GM21515 (cell line): ENCODE measurements around the gene TRPC6.
"Not testable (repeated sequence)": the region's sequence is repeated elsewhere in the genome, so short reads cannot be mapped to it uniquely, and the experiment has no call there.

Experiments used
- ATAC-seq: cut with Tn5 transposase; IDR thresholded peaks from one replicate; pipeline ENCODE4 v1.9.1; 2021; ENCODE audit not compliant: unreplicated experiment

The TRPC6 gene

DNA sequence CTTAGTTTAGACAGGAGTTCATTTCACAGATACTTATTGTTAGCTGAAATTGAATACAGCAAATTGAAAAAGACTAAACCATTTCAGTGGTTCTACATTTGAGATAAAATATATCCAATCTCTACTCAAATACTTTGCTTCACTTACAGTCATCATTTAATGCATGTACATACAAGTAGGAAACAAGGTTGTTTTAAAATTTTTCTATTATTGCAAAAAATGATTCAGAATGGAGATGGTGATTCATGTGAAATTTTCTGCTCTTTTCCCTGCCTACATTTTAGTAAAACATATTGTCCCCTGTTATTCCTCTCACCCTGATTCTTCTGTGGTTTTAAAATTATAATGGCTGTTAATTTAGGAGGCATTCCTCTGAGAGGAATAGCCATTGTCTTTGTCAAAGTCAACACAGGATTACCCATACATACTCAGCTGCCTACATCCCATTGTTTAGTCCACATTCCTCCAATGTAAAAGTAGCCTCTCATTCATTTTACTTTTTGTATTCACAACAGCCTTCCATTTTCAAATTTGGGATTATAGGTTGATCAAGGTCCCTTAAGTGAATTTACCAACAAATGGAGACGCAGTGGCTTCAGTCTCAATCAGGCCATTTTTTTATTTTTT lies 60.1 kb downstream of the TRPC6 start:
- ATAC-seq = no peak

DNA sequence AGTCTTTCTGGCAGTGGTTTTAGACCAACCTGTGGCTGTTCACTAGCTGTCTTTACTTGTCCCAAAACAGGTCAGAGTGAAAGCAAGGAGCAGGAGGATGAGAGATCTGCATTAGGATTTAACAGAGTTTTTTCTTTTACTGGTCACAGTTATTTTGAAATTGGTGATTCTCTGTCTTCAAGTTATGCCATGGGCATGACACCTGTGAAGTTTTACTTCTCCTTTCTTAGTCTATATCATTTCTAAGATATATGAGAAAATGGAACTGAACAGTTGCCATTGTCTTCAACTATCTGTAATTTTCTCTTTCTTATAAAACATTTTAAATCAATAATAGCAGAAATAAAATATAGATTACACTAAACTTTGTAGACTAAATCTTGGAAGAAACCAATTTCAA lies 60.6 kb downstream of the TRPC6 start:
- no peak for ATAC-seq

GRCh38 chr11:101521821-101522220 lies 62.0 kb downstream of the TRPC6 start:
- no peak for ATAC-seq

GRCh38 chr11:101516546-101516945 lies 67.3 kb downstream of the TRPC6 start:
- ATAC-seq = no peak

DNA sequence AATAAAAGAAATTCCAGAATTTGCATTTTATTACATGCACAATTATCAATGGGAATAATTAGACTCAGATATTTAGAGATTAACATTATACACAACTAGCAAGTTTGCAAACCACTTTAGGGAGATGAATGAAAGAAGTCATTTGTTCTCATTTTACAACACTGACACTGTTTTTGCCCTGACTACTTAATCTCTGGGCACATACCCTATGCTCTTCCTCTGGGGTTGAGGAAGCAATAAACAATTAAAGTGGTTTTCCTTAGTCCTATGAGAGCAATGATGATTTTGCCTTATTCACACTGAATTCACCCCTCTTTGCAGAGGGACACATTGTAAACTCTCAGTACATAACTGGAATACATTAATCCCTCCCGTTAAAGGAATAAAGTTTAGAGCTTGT lies 72.7 kb downstream of the TRPC6 start:
- ATAC-seq = no peak

GRCh38 chr11:101510591-101510990 lies 73.2 kb downstream of the TRPC6 start:
- ATAC-seq = no peak

GRCh38 chr11:101509922-101510321 lies 73.9 kb downstream of the TRPC6 start:
- no peak for ATAC-seq

DNA sequence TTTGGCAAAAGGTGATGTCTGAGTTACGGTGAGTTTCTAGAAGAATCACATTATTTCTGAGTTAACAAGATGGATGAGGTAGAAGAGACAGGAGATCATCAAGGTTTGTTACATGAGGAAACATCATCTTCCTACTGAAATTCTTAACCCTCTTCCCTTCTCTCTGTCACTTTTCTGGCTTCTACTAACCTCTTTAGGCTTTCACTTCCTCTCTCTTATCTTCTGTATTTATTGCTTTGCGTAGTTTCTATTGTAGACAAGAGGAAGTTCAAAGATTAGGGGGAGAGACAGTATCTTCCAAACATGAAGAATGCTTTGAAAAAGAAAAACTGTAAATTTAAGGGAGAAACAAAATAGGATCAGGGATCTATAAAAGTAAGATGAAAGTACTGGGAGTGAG lies 75.4 kb downstream of the TRPC6 start:
- ATAC-seq = peak; percentile 59

DNA sequence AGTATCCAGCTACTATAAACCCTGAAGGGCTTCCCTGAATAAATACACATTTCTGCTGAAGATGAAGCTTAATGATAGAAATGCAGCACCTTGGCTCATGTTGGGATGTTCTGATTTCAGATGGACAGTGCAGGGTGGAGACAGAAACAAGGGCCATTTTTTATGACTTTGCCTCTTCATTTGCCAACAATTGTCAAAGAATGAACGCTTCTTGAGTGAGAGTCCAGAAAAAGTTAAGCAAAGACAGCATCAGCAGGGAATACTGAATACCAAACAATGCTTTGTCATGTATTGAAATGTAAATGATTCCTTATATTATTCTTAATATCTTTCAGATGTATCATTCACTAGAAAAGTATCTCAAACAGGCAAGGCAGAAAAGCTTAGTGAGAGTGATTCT lies 84.9 kb downstream of the TRPC6 start:
- ATAC-seq = no peak

DNA sequence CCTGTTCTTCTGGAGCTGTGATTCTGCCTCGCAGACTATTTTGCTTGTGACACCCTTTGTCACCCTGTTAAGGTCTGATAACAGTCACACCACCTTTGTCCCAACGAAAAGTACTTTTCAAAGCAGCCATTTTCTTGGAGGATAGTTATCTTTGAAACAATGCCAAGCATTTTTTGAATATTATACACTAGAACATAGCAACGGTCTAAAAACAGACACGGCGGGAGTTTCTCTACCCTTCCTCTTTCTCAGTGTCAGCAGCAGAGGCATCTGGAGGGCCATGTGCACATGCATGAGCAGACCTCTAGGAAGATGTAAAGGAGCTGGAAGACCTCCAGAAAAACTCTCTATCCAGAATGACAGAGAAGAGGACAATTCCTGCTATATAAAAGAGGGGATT lies 86.5 kb downstream of the TRPC6 start:
- ATAC-seq = no peak

DNA sequence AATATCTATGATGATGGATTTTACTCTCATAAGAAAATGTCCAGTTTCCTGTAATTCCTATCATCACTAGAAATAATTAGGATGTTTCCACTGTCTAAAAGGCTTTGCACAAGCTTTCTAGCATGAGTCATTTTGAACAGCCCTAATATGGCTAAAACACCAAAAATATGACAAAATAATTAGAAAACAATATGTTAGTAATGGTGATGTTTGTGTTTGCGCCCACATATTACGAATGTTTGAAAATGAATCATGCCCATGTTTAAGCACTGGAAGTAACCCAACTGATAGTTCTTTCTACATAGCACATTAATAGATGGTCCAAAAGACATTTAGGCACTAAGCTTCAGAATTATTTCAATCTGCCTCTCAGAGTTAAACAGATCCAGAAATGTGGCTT lies 96.0 kb downstream of the TRPC6 start:
- no peak for ATAC-seq

DNA sequence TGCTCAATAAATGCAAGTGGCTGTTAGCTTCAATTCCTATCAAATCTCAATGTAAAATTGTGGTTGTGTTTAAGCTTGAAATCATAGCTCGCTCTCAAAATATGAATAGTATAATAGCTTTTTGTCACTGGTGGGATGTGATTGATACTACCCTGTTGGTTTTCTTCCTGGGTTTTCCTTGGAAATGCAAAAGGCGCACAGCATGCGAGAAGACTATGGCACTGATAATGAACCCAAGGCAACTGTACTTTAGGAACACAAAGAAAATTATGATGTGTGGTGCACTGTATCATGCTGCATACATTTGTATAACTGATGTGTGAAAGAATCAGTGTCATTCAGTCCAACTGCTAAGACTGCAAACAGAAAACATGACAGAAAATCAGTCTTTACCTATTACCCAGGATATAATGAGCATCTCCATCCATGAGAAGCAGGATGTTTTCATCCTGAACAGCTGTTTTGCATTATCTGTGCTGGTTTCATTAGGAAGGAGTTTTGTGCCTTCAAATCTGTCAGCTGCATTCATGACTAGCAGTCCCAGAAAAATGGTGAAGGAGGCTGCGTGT lies 101.2 kb downstream of the TRPC6 start:
- no peak for ATAC-seq

DNA sequence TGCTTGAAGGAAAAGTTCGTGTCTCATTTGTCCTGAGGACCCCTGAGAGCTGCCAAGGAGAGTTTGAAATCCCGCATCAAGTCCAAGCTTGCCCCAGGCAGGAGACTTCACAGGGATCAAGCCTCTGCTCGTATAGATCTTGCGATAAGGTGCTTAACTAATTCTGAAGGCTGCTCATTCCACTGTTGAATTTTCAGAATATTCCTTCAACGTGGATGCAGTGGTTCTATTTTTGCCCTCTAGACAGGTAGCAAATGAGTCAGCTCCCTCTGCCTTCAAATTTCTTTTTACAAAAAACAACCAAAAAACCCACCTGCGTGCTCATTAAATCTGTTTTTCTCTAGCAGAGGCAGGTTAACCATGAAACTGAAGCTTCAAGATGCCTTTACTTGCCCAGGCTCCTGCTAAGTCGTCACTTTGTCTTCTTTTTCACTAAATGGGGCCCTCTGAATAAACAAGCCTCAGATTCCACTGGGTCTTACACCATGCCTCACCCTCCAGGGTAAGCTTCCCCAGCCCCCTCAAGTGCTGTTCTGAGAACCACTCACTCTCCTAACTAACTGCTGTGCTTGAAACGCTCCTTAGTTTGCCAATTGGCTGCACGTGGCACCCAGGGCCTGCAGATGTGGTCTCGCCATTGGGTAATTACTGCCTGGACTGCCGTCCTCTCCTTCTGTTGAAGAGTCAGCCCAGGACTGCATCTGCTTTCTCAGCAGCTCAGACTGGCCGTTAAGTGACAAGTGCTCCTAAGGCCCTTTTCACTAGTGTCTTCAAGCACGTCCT lies 105.0 kb downstream of the TRPC6 start:
- ATAC-seq = no peak

- no peak for ATAC-seq
These were observed 105.9 kb downstream of the TRPC6 start for GRCh38 chr11:101477926-101478325.

GRCh38 chr11:101476191-101476590 lies 107.6 kb downstream of the TRPC6 start:
- ATAC-seq = no peak

DNA sequence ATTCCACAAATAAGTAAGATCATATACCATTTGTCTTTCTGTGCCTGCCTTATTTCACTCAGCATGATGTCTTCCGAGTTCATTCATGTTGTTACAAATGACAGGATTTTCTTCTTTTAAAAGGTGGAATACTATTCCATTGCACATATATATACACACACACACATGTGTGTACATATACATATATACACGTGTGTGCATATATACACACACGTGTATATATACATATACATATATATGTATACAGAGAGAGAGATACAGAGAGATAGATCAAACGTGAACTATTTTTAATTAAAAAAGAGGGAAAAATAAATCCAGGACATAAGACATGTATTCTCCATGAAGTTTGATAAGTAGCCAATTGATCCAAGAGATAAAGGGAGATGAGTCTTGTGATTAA lies 108.1 kb downstream of the TRPC6 start:
- ATAC-seq = no peak

- ATAC-seq = no peak
These were observed 109.1 kb downstream of the TRPC6 start for GRCh38 chr11:101474666-101475065.

GRCh38 chr11:101470881-101471520 lies 112.8 kb downstream of the TRPC6 start:
- ATAC-seq = no peak

DNA sequence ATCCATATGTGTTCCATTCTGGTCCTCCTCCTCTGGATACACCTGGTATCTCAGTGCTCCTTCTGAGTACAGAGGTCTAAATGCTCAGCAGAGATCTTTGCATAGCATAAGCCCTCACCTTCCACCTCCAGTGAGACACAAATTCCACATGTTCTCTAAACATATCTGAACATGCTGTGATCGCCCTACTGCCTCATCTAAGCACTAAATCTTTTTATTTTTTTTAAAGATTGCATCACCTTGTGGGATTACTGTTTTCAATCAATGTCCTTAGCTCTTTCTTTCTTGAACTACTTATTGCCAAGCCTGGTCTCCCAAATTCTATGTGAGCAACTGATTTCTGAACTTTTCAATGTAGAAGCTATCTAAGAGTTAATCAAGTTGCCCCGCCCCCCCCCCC lies 113.4 kb downstream of the TRPC6 start:
- ATAC-seq = no peak

GRCh38 chr11:101466352-101466751 lies 117.5 kb downstream of the TRPC6 start:
- ATAC-seq = no peak

DNA sequence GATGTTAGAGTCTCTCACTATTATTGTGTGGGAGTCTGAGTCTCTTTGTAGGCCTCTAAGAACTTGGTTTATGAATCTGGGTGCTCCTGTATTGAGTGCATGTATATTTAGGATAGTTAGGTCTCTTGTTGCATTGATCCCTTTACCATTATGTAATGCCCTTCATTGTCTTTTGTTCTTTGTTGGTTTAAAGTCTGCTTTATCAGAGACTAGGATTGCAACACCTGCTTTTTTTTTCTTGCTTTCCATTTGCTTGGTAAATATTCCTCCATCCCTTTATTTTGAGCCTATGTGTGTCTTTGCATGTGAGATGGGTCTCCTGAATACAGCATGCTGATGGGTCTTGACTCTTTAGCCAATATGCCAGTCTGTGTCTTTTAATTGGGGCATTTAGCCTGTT lies 119.4 kb downstream of the TRPC6 start:
- not testable (repeated sequence) for ATAC-seq

- no peak for ATAC-seq
These were observed 124.8 kb downstream of the TRPC6 start for GRCh38 chr11:101459020-101459419.
